HEK293 (cell line): ENCODE measurements around the gene PCSK2.
A peak's percentile ranks its signal among the peaks of the same experiment; 100 is the strongest.

Experiments used
- REST ChIP-seq: fragments of 450-650 bp; formaldehyde crosslinking; IDR thresholded peaks from 2 replicates; pipeline ENCODE4 v1.5.1; 2016; ENCODE audit warnings: missing biosample characterization, missing genetic modification characterization
- ZNF274 ChIP-seq, 2 experiments: fragments of 200-500 bp in 1 of 2; fragments of 450-650 bp in 1 of 2; sonication (Bioruptor generic) in 1 of 2; formaldehyde crosslinking in 1 of 2; IDR thresholded peaks; 2 replicates each; pipeline versions ENCODE4 v1.5.1 to v1.6.1; 2014 to 2016; ENCODE audit warnings: borderline replicate concordance in 1 of 2, inconsistent platforms in 1 of 2, low read length in 1 of 2, missing biosample characterization in 1 of 2, missing genetic modification characterization in 1 of 2

GRCh38 chr20:17227669-17228623, 1.1 kb downstream of the PCSK2 start:
- TF ChIP-seq ZNF274 (IDR thresholded peaks at IDR 0.05; ENCODE audit: low read length), result no peak
- no peak for TF ChIP-seq ZNF274 (tag by site-specific recombination; IDR thresholded peaks at IDR 0.05; ENCODE audit: borderline replicate concordance)
- TF ChIP-seq REST (tag by site-specific recombination), result peak; percentile 92
